ENCODE data around the gene ALOX5AP.

ALOX5AP gene

DNA sequence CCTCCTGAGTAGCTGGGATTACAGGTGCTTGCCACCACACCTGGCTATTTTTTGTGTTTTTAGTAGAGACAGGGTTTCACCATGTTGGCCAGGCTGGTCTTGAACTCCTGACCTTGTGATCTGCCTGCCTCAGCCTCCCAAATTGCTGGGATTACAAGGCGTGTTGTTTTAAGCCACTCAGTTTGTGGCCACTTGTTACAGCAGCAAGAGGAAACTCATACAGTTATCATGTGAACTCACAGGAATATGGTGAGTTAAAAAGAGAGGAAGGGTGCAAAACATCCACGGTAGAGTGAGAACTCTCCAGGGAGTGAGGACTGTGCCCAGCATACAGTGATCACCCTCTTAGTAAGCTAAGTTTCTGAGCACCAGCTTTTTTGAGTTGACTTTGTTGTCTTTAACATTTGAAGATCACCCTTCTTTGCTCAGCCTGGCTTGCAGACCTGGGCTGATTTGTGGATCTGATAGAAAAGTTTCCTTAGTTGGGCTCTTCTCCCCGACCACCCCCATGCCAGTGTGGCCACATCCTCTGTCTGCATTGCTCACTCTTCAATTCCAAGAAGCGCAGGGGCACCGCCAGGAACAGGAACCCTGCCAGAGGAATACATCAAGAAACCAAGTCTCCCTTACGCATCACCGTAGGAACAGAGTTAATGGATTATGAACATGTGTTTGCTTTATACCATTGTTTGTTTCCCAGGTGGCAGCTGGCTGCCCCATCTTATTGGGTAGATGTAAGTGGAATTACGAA, 16.0 kb downstream of the ALOX5AP start:
- DNase-seq (ENCODE audit: insufficient read length, low spot score) = no peak
- TF ChIP-seq CTCF (IDR thresholded peaks at IDR 0.05; ENCODE audit: insufficient read depth, missing control alignments) = no peak
- no peak for FAIRE-seq

DNA sequence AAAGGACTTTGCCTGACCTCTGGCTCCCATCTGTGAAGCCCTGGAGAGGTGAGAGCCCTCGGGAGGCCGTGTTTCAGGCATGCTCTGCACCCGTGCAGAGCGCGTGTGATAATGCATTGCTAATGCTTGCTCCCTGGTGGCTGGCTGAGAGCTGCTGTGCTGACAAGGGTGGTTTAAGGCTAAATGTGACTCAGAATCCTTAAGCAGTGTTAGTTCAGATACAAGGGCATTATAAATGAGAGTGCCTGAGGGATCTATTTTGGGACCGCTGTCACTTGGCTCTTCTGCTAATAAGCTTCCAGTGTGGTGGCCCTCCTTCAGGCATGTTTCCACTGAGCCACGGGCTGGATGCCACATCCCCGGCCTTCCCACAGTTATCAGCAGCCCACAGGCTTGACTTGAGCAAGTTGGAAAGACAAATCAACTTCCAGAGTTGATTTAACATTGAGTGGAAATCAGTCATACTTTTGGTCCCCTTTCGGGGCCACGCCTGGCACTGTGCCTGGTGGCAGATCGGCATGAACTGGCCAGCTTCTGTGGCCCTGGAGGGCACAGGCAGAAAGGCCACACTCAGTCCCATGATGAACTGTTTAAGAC, 17.0 kb downstream of the ALOX5AP start:
- DNase-seq (ENCODE audit: insufficient read length, low spot score) (peak; percentile 31), FAIRE-seq (no peak)
- no peak for TF ChIP-seq CTCF (IDR thresholded peaks at IDR 0.05; ENCODE audit: insufficient read depth, missing control alignments)

GRCh38 chr13:30753030-30753616, 17.8 kb downstream of the ALOX5AP start:
- no peak for DNase-seq (ENCODE audit: insufficient read length, low spot score)
- TF ChIP-seq CTCF (IDR thresholded peaks at IDR 0.05; ENCODE audit: insufficient read depth, missing control alignments) = no peak
- no peak for FAIRE-seq

DNA sequence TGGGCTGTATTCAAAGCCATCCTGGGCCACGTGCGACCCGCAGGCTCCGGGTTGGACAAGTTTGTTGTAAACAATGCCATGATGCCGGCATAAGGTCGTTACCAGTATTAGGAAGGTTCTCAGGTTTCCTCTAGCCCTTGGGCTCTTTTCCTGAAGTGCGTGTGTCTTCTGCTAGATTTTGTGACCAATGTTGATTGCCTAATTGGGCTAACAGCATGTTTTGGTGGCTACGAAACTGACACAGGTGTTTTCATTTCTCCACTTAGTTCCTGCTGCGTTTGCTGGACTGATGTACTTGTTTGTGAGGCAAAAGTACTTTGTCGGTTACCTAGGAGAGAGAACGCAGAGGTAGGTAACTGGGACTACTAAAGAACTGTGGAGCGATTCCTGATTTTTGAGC, 20.3 kb downstream of the ALOX5AP start:
- no peak for TF ChIP-seq CTCF (IDR thresholded peaks at IDR 0.05; ENCODE audit: insufficient read depth, missing control alignments)
- FAIRE-seq (no peak), DNase-seq (ENCODE audit: insufficient read length, low spot score) (no peak)

- DNase-seq (ENCODE audit: insufficient read length, low spot score) (no peak), FAIRE-seq (no peak)
- TF ChIP-seq CTCF (IDR thresholded peaks at IDR 0.05; ENCODE audit: insufficient read depth, missing control alignments) = no peak
These were observed 21.8 kb downstream of the ALOX5AP start for GRCh38 chr13:30757026-30757742.

- no peak for TF ChIP-seq CTCF (IDR thresholded peaks at IDR 0.05; ENCODE audit: insufficient read depth, missing control alignments)
These were observed 24.4 kb downstream of the ALOX5AP start for GRCh38 chr13:30759748-30760147.

More at GRCh38 chr13:30759748-30760147, 24.4 kb downstream of the ALOX5AP start:
- DNase-seq (ENCODE audit: insufficient read length, low spot score) (no peak), FAIRE-seq (no peak)
